ENCODE measurements around the gene TBX5.

The TBX5 gene

DNA sequence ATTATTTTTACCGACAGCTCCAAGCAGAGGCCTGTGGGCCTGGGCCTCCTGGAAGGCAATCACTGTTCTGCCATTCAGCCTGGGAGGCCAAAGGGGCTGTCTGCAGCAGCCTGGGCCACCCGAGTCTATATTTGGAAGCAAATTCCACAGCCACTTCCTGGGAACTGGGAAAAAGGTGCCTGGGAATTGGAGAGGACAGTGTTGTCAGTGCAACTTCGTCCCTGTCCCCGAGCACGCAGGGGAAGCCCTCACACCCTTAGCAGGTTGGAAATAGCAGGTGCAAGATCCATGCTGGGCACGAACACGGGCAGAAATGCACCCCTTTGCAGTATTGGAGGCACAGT, 9.6 kb upstream of the TBX5 start:
- no peaks in the 10 kb centered on the region for H3K4me1 ChIP-seq (ENCODE audit: insufficient read depth, low read length)
- no peaks in the 10 kb centered on the region for H3K79me2 ChIP-seq (ENCODE audit: insufficient read depth, low read length)
- no peak for TF ChIP-seq EZH2 (IDR thresholded peaks at IDR 0.05; ENCODE audit: borderline replicate concordance, low read depth, low read length, severe bottlenecking)
- TF ChIP-seq, protein P1, sequence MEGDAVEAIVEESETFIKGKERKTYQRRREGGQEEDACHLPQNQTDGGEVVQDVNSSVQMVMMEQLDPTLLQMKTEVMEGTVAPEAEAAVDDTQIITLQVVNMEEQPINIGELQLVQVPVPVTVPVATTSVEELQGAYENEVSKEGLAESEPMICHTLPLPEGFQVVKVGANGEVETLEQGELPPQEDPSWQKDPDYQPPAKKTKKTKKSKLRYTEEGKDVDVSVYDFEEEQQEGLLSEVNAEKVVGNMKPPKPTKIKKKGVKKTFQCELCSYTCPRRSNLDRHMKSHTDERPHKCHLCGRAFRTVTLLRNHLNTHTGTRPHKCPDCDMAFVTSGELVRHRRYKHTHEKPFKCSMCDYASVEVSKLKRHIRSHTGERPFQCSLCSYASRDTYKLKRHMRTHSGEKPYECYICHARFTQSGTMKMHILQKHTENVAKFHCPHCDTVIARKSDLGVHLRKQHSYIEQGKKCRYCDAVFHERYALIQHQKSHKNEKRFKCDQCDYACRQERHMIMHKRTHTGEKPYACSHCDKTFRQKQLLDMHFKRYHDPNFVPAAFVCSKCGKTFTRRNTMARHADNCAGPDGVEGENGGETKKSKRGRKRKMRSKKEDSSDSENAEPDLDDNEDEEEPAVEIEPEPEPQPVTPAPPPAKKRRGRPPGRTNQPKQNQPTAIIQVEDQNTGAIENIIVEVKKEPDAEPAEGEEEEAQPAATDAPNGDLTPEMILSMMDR (IDR thresholded peaks at IDR 0.05; ENCODE audit: borderline replicate concordance, extremely low read depth, low read length, poor library complexity, severe bottlenecking) = no peak
- no peak overlapping the region for H3K4me2 ChIP-seq (ENCODE audit: insufficient read depth, low read length)
- H3K27ac ChIP-seq (ENCODE audit: low read length) = no peak overlapping the region
- H3K9me3 ChIP-seq (ENCODE audit: insufficient read depth, low read length, severe bottlenecking) = no peaks in the 10 kb centered on the region
- no peak overlapping the region for H3K9ac ChIP-seq (ENCODE audit: low read depth, low read length)
- no peak overlapping the region for H2AFZ ChIP-seq (ENCODE audit: low read depth, low read length)
- no peaks in the 10 kb centered on the region for H3K36me3 ChIP-seq (ENCODE audit: insufficient read depth, low read length)
- no peak overlapping the region for H3K4me3 ChIP-seq (ENCODE audit: low read depth in 1 of 2, low read length in 2 of 2)
- H3K27me3 ChIP-seq (ENCODE audit: insufficient read depth, low read length, poor library complexity) = peaks cover 22% of the 10 kb centered on the region
- no peak for DNase-seq
- ATAC-seq (ENCODE audit: insufficient read depth, low read depth) = no peak
- no peaks in the 10 kb centered on the region for H4K20me1 ChIP-seq (ENCODE audit: insufficient read depth, low read length)

DNA sequence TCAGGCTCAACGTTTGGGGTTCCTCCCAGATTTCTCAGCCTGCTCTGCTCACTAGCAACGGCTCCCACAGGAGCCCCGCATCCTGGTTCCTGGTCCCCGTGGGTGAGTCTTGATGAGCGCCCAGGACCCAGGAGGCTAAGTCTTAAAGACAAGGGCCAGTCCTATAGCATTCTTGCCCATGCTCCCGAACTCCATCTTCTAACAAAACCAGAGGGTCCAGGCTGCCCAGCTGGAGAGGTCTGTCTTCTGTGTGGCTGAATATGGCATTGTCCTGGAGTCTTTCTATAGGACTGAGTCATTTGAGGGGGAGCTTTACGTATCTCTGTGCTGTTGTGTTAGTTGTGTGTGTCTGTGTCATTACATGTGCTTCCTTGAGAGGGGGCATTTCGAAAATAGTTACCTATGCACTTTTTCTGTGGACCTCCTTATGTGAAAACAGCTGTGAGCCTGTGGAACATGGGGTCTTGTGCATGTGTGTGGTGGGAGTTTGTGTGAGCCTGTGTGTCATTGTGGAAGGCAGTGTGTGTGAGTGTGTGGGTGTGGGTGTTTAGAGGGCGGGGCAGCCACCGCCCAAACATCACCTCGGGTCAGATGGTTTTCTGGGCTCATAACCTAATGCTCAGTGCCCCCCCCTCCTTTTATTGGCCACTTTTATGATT, 9.1 kb upstream of the TBX5 start:
- Histone ChIP-seq H3K9me3 (ENCODE audit: insufficient read depth, low read length, severe bottlenecking) (no peaks in the 10 kb centered on the region), H3K4me1 (ENCODE audit: insufficient read depth, low read length) (no peaks in the 10 kb centered on the region), H3K27ac (ENCODE audit: low read length) (no peak overlapping the region), H3K27me3 (ENCODE audit: insufficient read depth, low read length, poor library complexity) (peaks cover 22% of the 10 kb centered on the region), H3K9ac (ENCODE audit: low read depth, low read length) (no peak overlapping the region), H3K4me2 (ENCODE audit: insufficient read depth, low read length) (no peak overlapping the region), H4K20me1 (ENCODE audit: insufficient read depth, low read length) (no peaks in the 10 kb centered on the region), H2AFZ (ENCODE audit: low read depth, low read length) (no peak overlapping the region), H3K79me2 (ENCODE audit: insufficient read depth, low read length) (no peaks in the 10 kb centered on the region), H3K36me3 (ENCODE audit: insufficient read depth, low read length) (no peaks in the 10 kb centered on the region), H3K4me3 (ENCODE audit: low read depth in 1 of 2, low read length in 2 of 2) (no peak overlapping the region)
- TF ChIP-seq, protein P1 (IDR thresholded peaks at IDR 0.05; ENCODE audit: borderline replicate concordance, extremely low read depth, low read length, poor library complexity, severe bottlenecking) = no peak
- no peak for TF ChIP-seq EZH2 (IDR thresholded peaks at IDR 0.05; ENCODE audit: borderline replicate concordance, low read depth, low read length, severe bottlenecking)
- DNase-seq (no peak), ATAC-seq (ENCODE audit: insufficient read depth, low read depth) (no peak)

DNA sequence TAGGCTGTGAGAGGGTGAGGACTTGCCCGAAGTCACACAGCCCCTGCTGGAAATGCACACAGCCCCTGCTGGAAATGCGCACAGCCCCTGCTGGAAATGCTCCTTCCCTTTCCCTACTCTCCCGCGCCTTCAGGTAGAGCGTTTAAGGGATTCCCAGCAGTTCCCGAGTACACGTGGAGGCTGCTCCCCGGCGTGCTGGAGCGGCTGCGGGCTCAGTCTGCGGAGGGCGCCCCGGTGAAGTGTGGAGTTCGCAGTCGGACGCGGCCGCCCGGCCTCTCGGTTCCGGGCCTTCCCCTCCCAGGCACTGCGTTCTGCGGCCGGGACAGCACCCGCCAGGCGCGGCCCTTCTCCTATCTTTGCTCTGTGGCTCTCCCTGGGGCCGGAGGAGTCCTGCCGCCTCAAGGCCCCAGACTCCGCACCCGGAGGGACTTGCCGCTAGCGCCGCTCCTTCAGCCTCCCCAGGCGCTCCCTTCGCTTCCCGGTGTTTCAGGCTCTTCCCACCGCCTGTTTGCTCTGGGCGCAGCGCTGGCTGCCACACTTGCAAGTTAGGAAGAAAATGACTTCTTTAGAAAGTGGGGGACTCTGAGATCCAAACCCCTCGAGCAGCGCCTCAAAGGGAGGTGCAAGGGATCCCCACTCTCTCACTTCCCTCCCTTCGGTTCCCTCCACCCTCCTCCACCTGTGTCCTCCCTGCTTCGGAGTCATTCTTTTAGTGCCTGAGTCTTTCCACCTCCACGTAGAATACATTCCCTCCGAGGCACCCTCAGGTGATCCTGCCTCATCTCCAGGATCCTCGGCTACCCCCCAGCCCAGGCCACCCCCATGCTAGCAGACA, 8.3 kb upstream of the TBX5 start:
- DNase-seq = no peak
- H3K4me3 ChIP-seq (ENCODE audit: low read depth in 1 of 2, low read length in 2 of 2) = no peak overlapping the region
- no peaks in the 10 kb centered on the region for H3K79me2 ChIP-seq (ENCODE audit: insufficient read depth, low read length)
- H3K27me3 ChIP-seq (ENCODE audit: insufficient read depth, low read length, poor library complexity) = peaks cover 20% of the 10 kb centered on the region
- no peak overlapping the region for H2AFZ ChIP-seq (ENCODE audit: low read depth, low read length)
- H4K20me1 ChIP-seq (ENCODE audit: insufficient read depth, low read length) = no peaks in the 10 kb centered on the region
- H3K27ac ChIP-seq (ENCODE audit: low read length) = no peak overlapping the region
- TF ChIP-seq, protein P1 (IDR thresholded peaks at IDR 0.05; ENCODE audit: borderline replicate concordance, extremely low read depth, low read length, poor library complexity, severe bottlenecking) = no peak
- no peak for TF ChIP-seq EZH2 (IDR thresholded peaks at IDR 0.05; ENCODE audit: borderline replicate concordance, low read depth, low read length, severe bottlenecking)
- no peaks in the 10 kb centered on the region for H3K9me3 ChIP-seq (ENCODE audit: insufficient read depth, low read length, severe bottlenecking)
- H3K36me3 ChIP-seq (ENCODE audit: insufficient read depth, low read length) = no peaks in the 10 kb centered on the region
- H3K4me1 ChIP-seq (ENCODE audit: insufficient read depth, low read length) = no peaks in the 10 kb centered on the region
- no peak overlapping the region for H3K9ac ChIP-seq (ENCODE audit: low read depth, low read length)
- ATAC-seq (ENCODE audit: insufficient read depth, low read depth) = no peak
- H3K4me2 ChIP-seq (ENCODE audit: insufficient read depth, low read length) = no peak overlapping the region
